ENCODE data around the gene MTARC2.

DNA sequence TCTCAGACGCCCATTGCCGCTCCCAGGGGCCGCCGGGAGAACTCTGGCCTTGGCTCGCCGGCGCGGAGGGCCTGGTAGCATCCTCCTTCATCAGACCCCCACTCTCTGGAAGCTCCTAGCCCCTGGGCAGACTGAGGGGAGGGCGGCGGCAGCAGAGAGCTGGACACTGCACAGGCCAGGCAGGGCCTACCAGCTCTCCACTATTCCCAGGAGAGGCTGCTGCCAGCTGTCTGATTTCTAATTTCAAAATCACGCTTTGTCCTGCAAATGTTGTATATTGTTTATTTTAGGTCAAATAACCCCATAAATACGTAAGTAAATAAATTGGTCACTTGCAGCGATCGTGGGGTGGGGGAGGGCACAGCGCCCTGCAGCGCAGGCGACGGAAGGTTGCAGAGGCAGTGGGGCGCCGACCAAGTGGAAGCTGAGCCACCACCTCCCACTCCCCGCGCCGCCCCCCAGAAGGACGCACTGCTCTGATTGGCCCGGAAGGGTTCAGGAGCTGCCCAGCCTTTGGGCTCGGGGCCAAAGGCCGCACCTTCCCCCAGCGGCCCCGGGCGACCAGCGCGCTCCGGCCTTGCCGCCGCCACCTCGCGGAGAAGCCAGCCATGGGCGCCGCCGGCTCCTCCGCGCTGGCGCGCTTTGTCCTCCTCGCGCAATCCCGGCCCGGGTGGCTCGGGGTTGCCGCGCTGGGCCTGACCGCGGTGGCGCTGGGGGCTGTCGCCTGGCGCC lies 38.4 kb downstream of the MTARC2 start, which contains the start of gene MTARC1:
- TF ChIP-seq, protein P1, sequence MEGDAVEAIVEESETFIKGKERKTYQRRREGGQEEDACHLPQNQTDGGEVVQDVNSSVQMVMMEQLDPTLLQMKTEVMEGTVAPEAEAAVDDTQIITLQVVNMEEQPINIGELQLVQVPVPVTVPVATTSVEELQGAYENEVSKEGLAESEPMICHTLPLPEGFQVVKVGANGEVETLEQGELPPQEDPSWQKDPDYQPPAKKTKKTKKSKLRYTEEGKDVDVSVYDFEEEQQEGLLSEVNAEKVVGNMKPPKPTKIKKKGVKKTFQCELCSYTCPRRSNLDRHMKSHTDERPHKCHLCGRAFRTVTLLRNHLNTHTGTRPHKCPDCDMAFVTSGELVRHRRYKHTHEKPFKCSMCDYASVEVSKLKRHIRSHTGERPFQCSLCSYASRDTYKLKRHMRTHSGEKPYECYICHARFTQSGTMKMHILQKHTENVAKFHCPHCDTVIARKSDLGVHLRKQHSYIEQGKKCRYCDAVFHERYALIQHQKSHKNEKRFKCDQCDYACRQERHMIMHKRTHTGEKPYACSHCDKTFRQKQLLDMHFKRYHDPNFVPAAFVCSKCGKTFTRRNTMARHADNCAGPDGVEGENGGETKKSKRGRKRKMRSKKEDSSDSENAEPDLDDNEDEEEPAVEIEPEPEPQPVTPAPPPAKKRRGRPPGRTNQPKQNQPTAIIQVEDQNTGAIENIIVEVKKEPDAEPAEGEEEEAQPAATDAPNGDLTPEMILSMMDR (conservative IDR thresholded peaks at IDR 0.05) = peak; percentile 52
- peak; percentile 80; the same call in 1 of the 2 replicates for TF ChIP-seq ZFX (IDR thresholded peaks at IDR 0.05)

Measured in C4-2B (cell line).